SK-N-SH (cell line): ENCODE measurements around the gene TRIM15.

ENCODE experiments used
- EP300 ChIP-seq, 2 experiments: IDR thresholded peaks; 2 replicates each; pipeline versions ENCODE4 v1.4.0 to v1.6.1; 2012; ENCODE audit warnings: borderline replicate concordance in 1 of 2, low read depth in 1 of 2, low read length in 1 of 2
- SMC3 ChIP-seq: IDR thresholded peaks from 2 replicates; pipeline ENCODE4 v1.6.1; 2012; ENCODE audit warnings: low read depth, low read length, improper control_type of control experiment
- TF ChIP-seq, protein P1 (sequence below): fragments of 200-600 bp; sonication (generic); IDR thresholded peaks from 2 replicates; pipeline ENCODE4 v1.6.1; 2017; ENCODE audit warnings: antibody characterized with exemption, mild to moderate bottlenecking, moderate library complexity
- TF ChIP-seq, protein P2 (sequence below): IDR thresholded peaks from 2 replicates; pipeline ENCODE4 v1.6.1; 2012; ENCODE audit warnings: mild to moderate bottlenecking, low read depth, low read length, moderate library complexity

DNA sequence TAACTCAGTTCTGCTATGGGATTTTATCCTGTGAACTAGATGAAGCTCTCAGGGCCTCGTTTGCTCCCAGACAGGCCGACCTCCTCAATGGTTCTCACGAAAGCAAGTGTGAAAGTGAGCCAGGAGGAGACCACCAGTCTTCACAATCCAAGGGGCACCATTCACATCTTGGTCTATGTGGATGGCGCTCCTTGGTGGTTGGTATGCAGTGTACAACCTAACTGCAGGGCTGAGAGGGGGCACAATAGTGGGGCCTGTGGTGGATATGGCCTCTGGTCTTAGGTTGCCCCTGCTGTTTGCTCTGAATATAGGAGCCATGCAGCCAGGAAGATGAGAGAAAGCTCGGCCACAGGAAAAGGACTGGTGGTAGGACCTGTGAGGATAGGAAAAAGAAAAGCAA lies 25.2 kb downstream of the TRIM15 start:
- TF ChIP-seq, protein P1, sequence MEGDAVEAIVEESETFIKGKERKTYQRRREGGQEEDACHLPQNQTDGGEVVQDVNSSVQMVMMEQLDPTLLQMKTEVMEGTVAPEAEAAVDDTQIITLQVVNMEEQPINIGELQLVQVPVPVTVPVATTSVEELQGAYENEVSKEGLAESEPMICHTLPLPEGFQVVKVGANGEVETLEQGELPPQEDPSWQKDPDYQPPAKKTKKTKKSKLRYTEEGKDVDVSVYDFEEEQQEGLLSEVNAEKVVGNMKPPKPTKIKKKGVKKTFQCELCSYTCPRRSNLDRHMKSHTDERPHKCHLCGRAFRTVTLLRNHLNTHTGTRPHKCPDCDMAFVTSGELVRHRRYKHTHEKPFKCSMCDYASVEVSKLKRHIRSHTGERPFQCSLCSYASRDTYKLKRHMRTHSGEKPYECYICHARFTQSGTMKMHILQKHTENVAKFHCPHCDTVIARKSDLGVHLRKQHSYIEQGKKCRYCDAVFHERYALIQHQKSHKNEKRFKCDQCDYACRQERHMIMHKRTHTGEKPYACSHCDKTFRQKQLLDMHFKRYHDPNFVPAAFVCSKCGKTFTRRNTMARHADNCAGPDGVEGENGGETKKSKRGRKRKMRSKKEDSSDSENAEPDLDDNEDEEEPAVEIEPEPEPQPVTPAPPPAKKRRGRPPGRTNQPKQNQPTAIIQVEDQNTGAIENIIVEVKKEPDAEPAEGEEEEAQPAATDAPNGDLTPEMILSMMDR = no peak
- TF ChIP-seq EP300 (IDR thresholded peaks at IDR 0.05; ENCODE audit: borderline replicate concordance in 1 of 2, low read depth in 1 of 2, low read length in 1 of 2) (no peak), SMC3 (no peak)
- TF ChIP-seq, protein P2, sequence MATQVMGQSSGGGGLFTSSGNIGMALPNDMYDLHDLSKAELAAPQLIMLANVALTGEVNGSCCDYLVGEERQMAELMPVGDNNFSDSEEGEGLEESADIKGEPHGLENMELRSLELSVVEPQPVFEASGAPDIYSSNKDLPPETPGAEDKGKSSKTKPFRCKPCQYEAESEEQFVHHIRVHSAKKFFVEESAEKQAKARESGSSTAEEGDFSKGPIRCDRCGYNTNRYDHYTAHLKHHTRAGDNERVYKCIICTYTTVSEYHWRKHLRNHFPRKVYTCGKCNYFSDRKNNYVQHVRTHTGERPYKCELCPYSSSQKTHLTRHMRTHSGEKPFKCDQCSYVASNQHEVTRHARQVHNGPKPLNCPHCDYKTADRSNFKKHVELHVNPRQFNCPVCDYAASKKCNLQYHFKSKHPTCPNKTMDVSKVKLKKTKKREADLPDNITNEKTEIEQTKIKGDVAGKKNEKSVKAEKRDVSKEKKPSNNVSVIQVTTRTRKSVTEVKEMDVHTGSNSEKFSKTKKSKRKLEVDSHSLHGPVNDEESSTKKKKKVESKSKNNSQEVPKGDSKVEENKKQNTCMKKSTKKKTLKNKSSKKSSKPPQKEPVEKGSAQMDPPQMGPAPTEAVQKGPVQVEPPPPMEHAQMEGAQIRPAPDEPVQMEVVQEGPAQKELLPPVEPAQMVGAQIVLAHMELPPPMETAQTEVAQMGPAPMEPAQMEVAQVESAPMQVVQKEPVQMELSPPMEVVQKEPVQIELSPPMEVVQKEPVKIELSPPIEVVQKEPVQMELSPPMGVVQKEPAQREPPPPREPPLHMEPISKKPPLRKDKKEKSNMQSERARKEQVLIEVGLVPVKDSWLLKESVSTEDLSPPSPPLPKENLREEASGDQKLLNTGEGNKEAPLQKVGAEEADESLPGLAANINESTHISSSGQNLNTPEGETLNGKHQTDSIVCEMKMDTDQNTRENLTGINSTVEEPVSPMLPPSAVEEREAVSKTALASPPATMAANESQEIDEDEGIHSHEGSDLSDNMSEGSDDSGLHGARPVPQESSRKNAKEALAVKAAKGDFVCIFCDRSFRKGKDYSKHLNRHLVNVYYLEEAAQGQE = no peak
